Hepatocyte (in vitro differentiated cells): ENCODE measurements around the gene KLF1. TPM values are rescaled to one million over a fixed set of nuclear protein-coding genes. Genes with fewer than 3 reads are reported as not detected.

Source experiments
- DNase-seq: peaks from one replicate; pipeline ENCODE4 v3.0.0-alpha.2; 2016; ENCODE audit warnings: low spot score
- H2AFZ ChIP-seq: fragments of 200-600 bp; sonication (generic); 2 replicates; pipeline ENCODE4 v1.6.0; 2016; ENCODE audit warnings: antibody characterized with exemption, mild to moderate bottlenecking
- H3K27ac ChIP-seq: fragments of 200-600 bp; sonication (generic); 2 replicates; pipeline ENCODE4 v1.5.1; 2016; ENCODE audit warnings: mild to moderate bottlenecking
- H3K27me3 ChIP-seq: fragments of 200-600 bp; sonication (generic); 2 replicates; pipeline ENCODE4 v1.6.1; 2016
- H3K36me3 ChIP-seq: fragments of 200-600 bp; sonication (generic); replicated peaks from 2 replicates; pipeline ENCODE4 v1.5.1; 2016; ENCODE audit warnings: low read depth; ENCODE audit not compliant: insufficient read depth
- H3K4me1 ChIP-seq: fragments of 200-600 bp; sonication (generic); 2 replicates; pipeline ENCODE4 v1.5.1; 2016; ENCODE audit warnings: mild to moderate bottlenecking, moderate library complexity; ENCODE audit not compliant: insufficient read depth
- H3K4me2 ChIP-seq: fragments of 200-600 bp; sonication (generic); 2 replicates; pipeline ENCODE4 v1.6.0; 2016
- H3K4me3 ChIP-seq: fragments of 200-600 bp; sonication (generic); 2 replicates; pipeline ENCODE4 v1.5.1; 2016; ENCODE audit warnings: mild to moderate bottlenecking
- H3K79me2 ChIP-seq: fragments of 200-600 bp; sonication (generic); 2 replicates; pipeline ENCODE4 v1.6.0; 2017; ENCODE audit warnings: mild to moderate bottlenecking
- H3K9me2 ChIP-seq: fragments of 200-600 bp; sonication (generic); replicated peaks from 2 replicates; pipeline ENCODE4 v1.6.0; 2017; ENCODE audit warnings: mild to moderate bottlenecking; ENCODE audit not compliant: insufficient read depth
- H3K9me3 ChIP-seq: fragments of 200-600 bp; sonication (generic); 2 replicates; pipeline ENCODE4 v1.5.1; 2016; ENCODE audit warnings: low read depth, mild to moderate bottlenecking
- H4K20me1 ChIP-seq: fragments of 200-600 bp; sonication (generic); 2 replicates; pipeline ENCODE4 v1.6.0; 2016; ENCODE audit warnings: mild to moderate bottlenecking; ENCODE audit not compliant: insufficient read depth, poor library complexity, severe bottlenecking
- CTCF ChIP-seq: fragments of 200-600 bp; sonication (generic); IDR thresholded peaks from 2 replicates; pipeline ENCODE4 v1.5.1; 2016; ENCODE audit warnings: antibody characterized with exemption, mild to moderate bottlenecking; ENCODE audit not compliant: poor library complexity
- EZH2 ChIP-seq: fragments of 200-600 bp; sonication (generic); IDR thresholded peaks from 2 replicates; pipeline ENCODE4 v1.6.1; 2016; ENCODE audit warnings: antibody characterized with exemption, mild to moderate bottlenecking, borderline replicate concordance
- EZH2phosphoT487 ChIP-seq: fragments of 200-600 bp; sonication (generic); IDR thresholded peaks from one replicate; pipeline ENCODE4 v1.6.1; 2018; ENCODE audit warnings: antibody characterized with exemption, mild to moderate bottlenecking, low read depth, moderate library complexity; ENCODE audit not compliant: unreplicated experiment, severe bottlenecking
- WGBS: methylation state at CpG from one replicate; pipeline ENCODE4 v1.1.6; 2016; ENCODE audit warnings: low lambda C conversion rate; ENCODE audit errors: missing lambda C conversion rate; 5-methylcytosine and 5-hydroxymethylcytosine counted together
- polyA plus RNA-seq: library from polyadenylated mRNA; unstranded; fragments of >200 nt; fragmentation: Nextera tagmentation; extraction: Ambion mirVana; gene quantifications from 2 replicates; pipeline ENCODE4 v1.2.1, GENCODE V29; 2016
- total RNA-seq: library from RNA; depleted of rRNA; stranded (reverse); fragments of >200 nt; gene quantifications from 2 replicates; pipeline ENCODE4 v1.2.3, GENCODE V29; 2014

Gene KLF1
- total and polyA plus RNA-seq, 2 experiments from 2014 or later = 0.37 TPM; not detected in 1

- Histone ChIP-seq H3K27ac (no peak overlapping the region), H3K27me3 (peaks cover 64% of the 10 kb centered on the region), H3K4me2 (peak overlapping the region; percentile 77), H3K36me3 (no peaks in the 10 kb centered on the region), H3K9me2 (no peaks in the 10 kb centered on the region), H3K79me2 (no peaks in the 10 kb centered on the region), H3K9me3 (no peaks in the 10 kb centered on the region), H3K4me1 (no peaks in the 10 kb centered on the region), H3K4me3 (no peak overlapping the region), H2AFZ (no peak overlapping the region), H4K20me1 (no peaks in the 10 kb centered on the region)
- 37% methylated on average over 36 of the region's 43 CpGs for WGBS
- peak; percentile 79 for DNase-seq
- TF ChIP-seq CTCF (no peak), EZH2phosphoT487 (no peak), EZH2 (no peak)
These were observed 46.6 kb downstream of the KLF1 start for GRCh38 chr19:12840091-12841079.

GRCh38 chr19:12838886-12839756 is 47.9 kb downstream of the KLF1 start:
- Histone ChIP-seq H3K9me2 (no peaks in the 10 kb centered on the region), H3K36me3 (no peaks in the 10 kb centered on the region), H3K79me2 (no peaks in the 10 kb centered on the region), H3K4me2 (peak overlapping the region; percentile 91), H3K27me3 (peaks cover 77% of the 10 kb centered on the region), H3K4me3 (no peak overlapping the region), H3K27ac (no peak overlapping the region), H3K4me1 (no peaks in the 10 kb centered on the region), H4K20me1 (no peaks in the 10 kb centered on the region), H3K9me3 (no peaks in the 10 kb centered on the region), H2AFZ (peak overlapping the region; percentile 26)
- TF ChIP-seq EZH2phosphoT487 = no peak
- TF ChIP-seq EZH2 = no peak
- TF ChIP-seq CTCF = no peak
- 68% methylated on average over 8 of the region's 21 CpGs for WGBS
- no peak for DNase-seq

- 1% methylated on average over 16 of the region's 69 CpGs for WGBS
- Histone ChIP-seq H3K79me2 (no peaks in the 10 kb centered on the region), H3K27me3 (peaks cover 83% of the 10 kb centered on the region)
These were observed 48.7 kb downstream of the KLF1 start, which contains the start of gene MAST1 for GRCh38 chr19:12838182-12838885. MAST1 (plus strand) TSS chr19:12838515; CDS start chr19:12838573, 58 bp downstream.

More at GRCh38 chr19:12838182-12838885, 48.7 kb downstream of the KLF1 start, which contains the start of gene MAST1:
- DNase-seq = peak; percentile 83
- H3K4me3 ChIP-seq = peak within 1 kb of the TSS; percentile 45
- H3K9me2 ChIP-seq = no peaks in the 10 kb centered on the region
- peak; percentile 83 for TF ChIP-seq EZH2
- peak; percentile 39 for TF ChIP-seq CTCF
- no peak for TF ChIP-seq EZH2phosphoT487
- H3K4me2 ChIP-seq = peak within 1 kb of the TSS; percentile 91
- H4K20me1 ChIP-seq = no peaks in the 10 kb centered on the region
- no peaks in the 10 kb centered on the region for H3K36me3 ChIP-seq
- peak within 1 kb of the TSS; percentile 26 for H2AFZ ChIP-seq
- H3K27ac ChIP-seq = no peak within 1 kb of the TSS
- H3K4me1 ChIP-seq = no peaks in the 10 kb centered on the region
- H3K9me3 ChIP-seq = no peaks in the 10 kb centered on the region
